Esophagus squamous epithelium (tissue), 5 donors: ENCODE measurements around the gene GGA1. TPM values are rescaled to one million over a fixed set of nuclear protein-coding genes. Genes with fewer than 3 reads are reported as not detected.

Source experiments
- DNase-seq: peaks from one replicate; lab custom pipeline; 2025; lab: John Stamatoyannopoulos, UW
- H3K27ac ChIP-seq, 4 donors: fragments of 200-600 bp; sonication (generic); one replicate each; pipeline ENCODE4 v1.5.1; 2016 to 2019; ENCODE audit warnings: mild to moderate bottlenecking in 1 of 4
- H3K27me3 ChIP-seq, 4 donors: fragments of 200-600 bp; sonication (generic); 1 replicate in 3 of 4; 2 replicates in 1 of 4; pipeline versions ENCODE4 v1.5.1 to v1.6.0; 2017 to 2021; ENCODE audit warnings: antibody characterized with exemption in 1 of 4
- H3K36me3 ChIP-seq, 3 donors: fragments of 200-600 bp; sonication (generic); one replicate each; pipeline ENCODE4 v1.5.1; 2016 to 2019
- H3K4me1 ChIP-seq, 3 donors: fragments of 200-600 bp; sonication (generic); one replicate each; pipeline ENCODE4 v1.5.1; 2017 to 2019
- H3K4me3 ChIP-seq, 4 donors: fragments of 200-600 bp; sonication (generic); 1 replicate in 3 of 4; 2 replicates in 1 of 4; pipeline ENCODE4 v1.5.1; 2016 to 2019; ENCODE audit warnings: mild to moderate bottlenecking in 2 of 4, moderate library complexity in 1 of 4
- H3K9me3 ChIP-seq, 3 donors: fragments of 200-600 bp; sonication (generic); one replicate each; pipeline ENCODE4 v1.5.1; 2016 to 2019
- POLR2A ChIP-seq, 4 donors: fragments of 450-650 bp; IDR thresholded peaks; one replicate each; pipeline ENCODE4 v1.6.1; 2017; ENCODE audit warnings: antibody characterized with exemption in 4 of 4, mild to moderate bottlenecking in 4 of 4, moderate library complexity in 3 of 4
- WGBS, 2 donors: methylation state at CpG; one replicate each; pipeline ENCODE4 v1.1.5; 2018; 5-methylcytosine and 5-hydroxymethylcytosine counted together
- intact Hi-C: fragments of 100-400 bp; cut with DNase I; formaldehyde crosslinking; loops from one replicate; pipeline ENCODE4 v1.15.0; 2022
- total RNA-seq, 4 donors: library from RNA; depleted of rRNA; stranded (reverse); fragments of >200 nt; gene quantifications; one replicate each; pipeline ENCODE4 v1.1.0, GENCODE V29; 2016
- TF ChIP-seq, protein P1 (sequence below), 6 experiments: fragments of 450-650 bp in 4 of 6; fragments of 200-600 bp in 2 of 6; sonication (generic) in 2 of 6; IDR thresholded peaks; one replicate each; pipeline ENCODE4 v1.5.1; 2016 to 2019; ENCODE audit warnings: antibody characterized with exemption in 6 of 6, mild to moderate bottlenecking in 4 of 6, moderate library complexity in 4 of 6
- donor health status: DM: yes; HTN: yes; CAD: no.

The GGA1 gene
- total RNA-seq, 4 donors from 2014 or later, result 32.2 to 54.3 (median 39.5) TPM

GRCh38 chr22:37610480-37611129 is 2.0 kb downstream of the GGA1 start:
- Histone ChIP-seq H3K27ac (peak overlapping the region; percentile 51 to 96 (median 95)), H3K27me3 (no peaks in the 10 kb centered on the region), H3K4me1 (peaks cover 42 to 76% (median 49%) of the 10 kb centered on the region in 3 donors), H3K36me3 (peaks cover 0 to 17% (median 0%) of the 10 kb centered on the region in 3 donors), H3K9me3 (no peaks in the 10 kb centered on the region), H3K4me3 (peak overlapping the region in 2 of 4 donors; percentile 93 to 98)
- DNase-seq, result no peak
- WGBS, 2 donors, result 59 to 67% methylated on average over 10 to 12 of the region's 15 CpGs
- TF ChIP-seq, protein P1, sequence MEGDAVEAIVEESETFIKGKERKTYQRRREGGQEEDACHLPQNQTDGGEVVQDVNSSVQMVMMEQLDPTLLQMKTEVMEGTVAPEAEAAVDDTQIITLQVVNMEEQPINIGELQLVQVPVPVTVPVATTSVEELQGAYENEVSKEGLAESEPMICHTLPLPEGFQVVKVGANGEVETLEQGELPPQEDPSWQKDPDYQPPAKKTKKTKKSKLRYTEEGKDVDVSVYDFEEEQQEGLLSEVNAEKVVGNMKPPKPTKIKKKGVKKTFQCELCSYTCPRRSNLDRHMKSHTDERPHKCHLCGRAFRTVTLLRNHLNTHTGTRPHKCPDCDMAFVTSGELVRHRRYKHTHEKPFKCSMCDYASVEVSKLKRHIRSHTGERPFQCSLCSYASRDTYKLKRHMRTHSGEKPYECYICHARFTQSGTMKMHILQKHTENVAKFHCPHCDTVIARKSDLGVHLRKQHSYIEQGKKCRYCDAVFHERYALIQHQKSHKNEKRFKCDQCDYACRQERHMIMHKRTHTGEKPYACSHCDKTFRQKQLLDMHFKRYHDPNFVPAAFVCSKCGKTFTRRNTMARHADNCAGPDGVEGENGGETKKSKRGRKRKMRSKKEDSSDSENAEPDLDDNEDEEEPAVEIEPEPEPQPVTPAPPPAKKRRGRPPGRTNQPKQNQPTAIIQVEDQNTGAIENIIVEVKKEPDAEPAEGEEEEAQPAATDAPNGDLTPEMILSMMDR (IDR thresholded peaks at IDR 0.05), result no peak
- TF ChIP-seq POLR2A (IDR thresholded peaks at IDR 0.05), result no peak
- intact Hi-C loops, result no loop called here

DNA sequence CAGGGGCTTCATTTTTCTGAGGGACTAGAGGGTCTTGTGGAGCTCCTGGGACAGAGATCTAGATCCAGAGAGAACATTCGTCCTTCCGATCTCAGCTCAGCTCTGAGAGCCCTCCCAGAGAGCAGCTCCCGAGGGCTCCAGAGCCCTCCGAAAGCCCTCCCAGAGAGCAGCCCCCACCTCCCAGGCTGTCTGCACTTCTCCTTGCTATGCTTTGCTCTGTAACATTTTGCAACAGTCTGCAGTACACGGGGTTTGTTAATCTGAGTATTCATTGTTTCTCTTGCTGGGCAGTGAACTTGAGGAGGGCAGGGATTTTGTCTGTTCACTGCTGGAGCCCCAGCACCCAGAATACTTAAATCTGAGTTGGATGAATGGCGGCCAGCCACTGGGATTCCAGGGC is 2.6 kb downstream of the GGA1 start:
- no peak for DNase-seq
- peaks cover 42 to 70% (median 49%) of the 10 kb centered on the region in 3 donors for H3K4me1 ChIP-seq
- no peak overlapping the region for H3K4me3 ChIP-seq
- no peaks in the 10 kb centered on the region for H3K9me3 ChIP-seq
- 64 to 100% methylated on average over 2 to 3 of the region's 6 CpGs for WGBS, 2 donors
- no peaks in the 10 kb centered on the region for H3K27me3 ChIP-seq
- peak overlapping the region in 3 of 4 donors; percentile 94 to 96 (median 96) for H3K27ac ChIP-seq
- no peak for TF ChIP-seq POLR2A (IDR thresholded peaks at IDR 0.05)
- TF ChIP-seq, protein P1 (IDR thresholded peaks at IDR 0.05), result no peak
- intact Hi-C loops, result no loop called here
- H3K36me3 ChIP-seq, result peaks cover 0 to 23% (median under 1%) of the 10 kb centered on the region in 3 donors

DNA sequence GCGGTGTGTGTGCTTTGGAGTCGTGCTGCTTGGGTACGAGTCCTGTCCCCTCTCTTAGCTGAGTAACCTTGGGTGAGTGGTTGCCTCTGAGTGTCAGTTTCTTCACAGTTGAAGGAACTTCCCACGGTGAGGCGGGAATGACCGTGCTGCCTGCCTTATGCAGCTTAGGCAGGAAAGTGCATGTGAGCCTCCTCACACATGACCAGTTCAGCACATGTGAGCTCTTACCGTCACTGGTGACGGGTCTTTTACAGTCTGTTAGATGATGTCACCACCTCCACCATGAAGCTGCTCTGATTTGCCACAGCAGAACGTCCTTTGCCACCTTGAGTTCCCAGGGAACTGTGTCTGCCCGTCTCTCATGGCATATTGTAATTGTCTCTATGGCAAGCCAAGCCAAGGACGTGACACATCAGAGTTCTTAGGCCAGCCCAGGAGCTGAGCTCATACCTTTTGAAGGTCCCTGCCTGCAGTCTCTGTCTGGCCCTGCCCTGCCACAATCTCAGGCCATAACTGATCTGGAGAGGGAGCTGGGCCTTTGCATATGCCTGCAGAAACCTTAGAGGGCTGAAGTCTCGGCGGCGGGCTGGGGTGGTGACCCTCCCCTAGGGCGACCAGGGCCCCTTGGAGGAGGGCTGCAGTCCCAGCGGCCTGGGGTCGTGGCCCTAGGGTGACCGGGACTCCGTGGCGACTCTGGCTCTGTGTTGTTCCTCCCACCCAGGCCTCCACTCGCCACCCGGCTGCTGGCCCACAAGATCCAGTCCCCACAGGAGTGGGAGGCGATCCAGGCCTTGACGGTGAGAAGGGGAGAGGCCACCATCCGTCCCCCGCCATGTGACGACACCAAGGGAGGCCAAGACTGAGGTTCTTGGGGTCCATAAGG is 7.8 kb downstream of the GGA1 start:
- no peak for DNase-seq
- H3K4me1 ChIP-seq, result peaks cover 10 to 25% (median 12%) of the 10 kb centered on the region in 3 donors
- no peak overlapping the region for H3K27ac ChIP-seq

DNA sequence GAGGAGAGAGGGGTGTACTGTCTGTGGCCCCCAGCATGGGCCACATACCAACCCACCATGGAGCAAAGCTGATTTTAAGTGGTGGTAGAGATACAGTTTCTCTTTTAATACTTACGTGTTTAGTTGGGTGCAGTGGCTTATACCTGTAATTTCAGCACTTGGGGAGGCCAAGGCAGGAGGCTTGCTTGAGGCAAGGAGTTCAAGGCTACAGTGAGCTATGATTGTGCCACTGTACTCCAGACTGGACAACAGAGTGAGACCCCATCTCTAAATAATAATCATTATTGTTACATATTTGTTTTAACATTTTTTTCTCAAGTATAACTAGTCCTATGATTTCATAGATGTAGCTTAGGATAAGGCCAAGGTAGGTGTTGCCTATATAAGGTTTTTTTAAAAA is 8.8 kb downstream of the GGA1 start:
- intact Hi-C loops, result no loop called here
- H3K36me3 ChIP-seq, result peaks cover 12 to 85% (median 32%) of the 10 kb centered on the region in 3 donors
- no peaks in the 10 kb centered on the region for H3K27me3 ChIP-seq
- 91% methylated on average over 1 of the region's 1 CpG for WGBS, 2 donors
- H3K4me3 ChIP-seq, result no peak overlapping the region
- no peaks in the 10 kb centered on the region for H3K9me3 ChIP-seq
- no peak for DNase-seq
- peaks cover 10 to 18% (median 12%) of the 10 kb centered on the region in 3 donors for H3K4me1 ChIP-seq
- TF ChIP-seq, protein P1 (IDR thresholded peaks at IDR 0.05), result no peak
- TF ChIP-seq POLR2A (IDR thresholded peaks at IDR 0.05), result no peak
- no peak overlapping the region for H3K27ac ChIP-seq

More for the DNA sequence above, 7.8 kb downstream of the GGA1 start:
- no peaks in the 10 kb centered on the region for H3K27me3 ChIP-seq
- no peak overlapping the region for H3K4me3 ChIP-seq
- intact Hi-C loops, result no loop called here
- no peak for TF ChIP-seq POLR2A (IDR thresholded peaks at IDR 0.05)
- TF ChIP-seq, protein P1 (IDR thresholded peaks at IDR 0.05), result no peak
- WGBS, 2 donors, result 81 to 88% methylated on average over 3 to 6 of the region's 27 CpGs
- H3K36me3 ChIP-seq, result peaks cover 12 to 75% (median 29%) of the 10 kb centered on the region in 3 donors
- no peaks in the 10 kb centered on the region for H3K9me3 ChIP-seq
